Esophagus squamous epithelium (tissue), 5 donors: Measurements from ENCODE around the gene CHI3L2. TPM values are rescaled to one million over a fixed set of nuclear protein-coding genes. Genes with fewer than 3 reads are reported as not detected.

Experiments used
- DNase-seq: peaks from one replicate; lab custom pipeline; 2025; lab: John Stamatoyannopoulos, UW
- H3K27ac ChIP-seq, 4 donors: fragments of 200-600 bp; sonication (generic); one replicate each; pipeline ENCODE4 v1.5.1; 2016 to 2019; ENCODE audit warnings: mild to moderate bottlenecking in 1 of 4
- H3K27me3 ChIP-seq, 4 donors: fragments of 200-600 bp; sonication (generic); 1 replicate in 3 of 4; 2 replicates in 1 of 4; pipeline versions ENCODE4 v1.5.1 to v1.6.0; 2017 to 2021; ENCODE audit warnings: antibody characterized with exemption in 1 of 4
- H3K36me3 ChIP-seq, 3 donors: fragments of 200-600 bp; sonication (generic); one replicate each; pipeline ENCODE4 v1.5.1; 2016 to 2019
- H3K4me1 ChIP-seq, 3 donors: fragments of 200-600 bp; sonication (generic); one replicate each; pipeline ENCODE4 v1.5.1; 2017 to 2019
- H3K4me3 ChIP-seq, 4 donors: fragments of 200-600 bp; sonication (generic); 1 replicate in 3 of 4; 2 replicates in 1 of 4; pipeline ENCODE4 v1.5.1; 2016 to 2019; ENCODE audit warnings: mild to moderate bottlenecking in 2 of 4, moderate library complexity in 1 of 4
- H3K9me3 ChIP-seq, 3 donors: fragments of 200-600 bp; sonication (generic); one replicate each; pipeline ENCODE4 v1.5.1; 2016 to 2019
- CTCF ChIP-seq, 6 experiments: fragments of 450-650 bp in 4 of 6; fragments of 200-600 bp in 2 of 6; sonication (generic) in 2 of 6; IDR thresholded peaks; one replicate each; pipeline ENCODE4 v1.5.1; 2016 to 2019; ENCODE audit warnings: antibody characterized with exemption in 6 of 6, mild to moderate bottlenecking in 4 of 6, moderate library complexity in 4 of 6
- POLR2A ChIP-seq, 4 donors: fragments of 450-650 bp; IDR thresholded peaks; one replicate each; pipeline ENCODE4 v1.6.1; 2017; ENCODE audit warnings: antibody characterized with exemption in 4 of 4, mild to moderate bottlenecking in 4 of 4, moderate library complexity in 3 of 4
- WGBS, 2 donors: methylation state at CpG; one replicate each; pipeline ENCODE4 v1.1.5; 2018; 5-methylcytosine and 5-hydroxymethylcytosine counted together
- intact Hi-C: fragments of 100-400 bp; cut with DNase I; formaldehyde crosslinking; loops from one replicate; pipeline ENCODE4 v1.15.0; 2022
- total RNA-seq, 4 donors: library from RNA; depleted of rRNA; stranded (reverse); fragments of >200 nt; gene quantifications; one replicate each; pipeline ENCODE4 v1.1.0, GENCODE V29; 2016
- donor health status: DM: yes; HTN: yes; CAD: no.

Gene CHI3L2
- total RNA-seq, 4 donors from 2014 or later, result 0.57 to 42.4 (median 1.8) TPM

- Histone ChIP-seq H3K36me3 (peaks cover 4 to 39% (median 13%) of the 10 kb centered on the region in 3 donors), H3K27me3 (peaks cover 0 to 12% (median 0%) of the 10 kb centered on the region in 4 donors), H3K9me3 (no peaks in the 10 kb centered on the region), H3K27ac (peak overlapping the region; percentile 93 to 99 (median 94)), H3K4me1 (peaks cover 34 to 99% (median 42%) of the 10 kb centered on the region in 3 donors), H3K4me3 (peak overlapping the region in 3 of 4 donors; percentile 35 to 88 (median 58))
- DNase-seq, result no peak
- no peak for TF ChIP-seq CTCF (IDR thresholded peaks at IDR 0.05)
- TF ChIP-seq POLR2A (IDR thresholded peaks at IDR 0.05), result no peak
- 64 to 68% methylated on average over 3 of the region's 3 CpGs for WGBS, 2 donors
- intact Hi-C loops, result no loop called here
Observed at GRCh38 chr1:111200802-111201161, 26.7 kb upstream of the CHI3L2 start.

- Histone ChIP-seq H3K27me3 (peaks cover 0 to 12% (median 0%) of the 10 kb centered on the region in 4 donors), H3K36me3 (peaks cover 0 to 32% (median 9%) of the 10 kb centered on the region in 3 donors), H3K9me3 (no peaks in the 10 kb centered on the region), H3K27ac (peak overlapping the region; percentile 93 to 99 (median 94)), H3K4me1 (peaks cover 34 to 92% (median 42%) of the 10 kb centered on the region in 3 donors), H3K4me3 (peak overlapping the region in 2 of 4 donors; percentile 58 to 88)
- no peak for TF ChIP-seq CTCF (IDR thresholded peaks at IDR 0.05)
- TF ChIP-seq POLR2A (IDR thresholded peaks at IDR 0.05), result no peak
- intact Hi-C loops, result no loop called here
- 43 to 64% methylated on average over 5 of the region's 5 CpGs for WGBS, 2 donors
- DNase-seq, result no peak
Observed at GRCh38 chr1:111201275-111202090, 26.0 kb upstream of the CHI3L2 start.

GRCh38 chr1:111202366-111202706 is 25.2 kb upstream of the CHI3L2 start:
- DNase-seq, result no peak
- Histone ChIP-seq H3K36me3 (peaks cover 0 to 23% (median 2%) of the 10 kb centered on the region in 3 donors), H3K4me1 (peaks cover 34 to 83% (median 42%) of the 10 kb centered on the region in 3 donors), H3K27me3 (peaks cover 0 to 12% (median 0%) of the 10 kb centered on the region in 4 donors), H3K27ac (peak overlapping the region; percentile 93 to 99 (median 94)), H3K9me3 (no peaks in the 10 kb centered on the region), H3K4me3 (peak overlapping the region in 3 of 4 donors; percentile 67 to 88 (median 88))
- TF ChIP-seq POLR2A (IDR thresholded peaks at IDR 0.05) (no peak), CTCF (IDR thresholded peaks at IDR 0.05) (no peak)
- 76 to 85% methylated on average over 1 of the region's 1 CpG for WGBS, 2 donors
- intact Hi-C loops, result no loop called here

GRCh38 chr1:111202707-111203623 is 24.5 kb upstream of the CHI3L2 start:
- TF ChIP-seq CTCF (IDR thresholded peaks at IDR 0.05) (no peak), POLR2A (IDR thresholded peaks at IDR 0.05) (no peak)

More at GRCh38 chr1:111202707-111203623, 24.5 kb upstream of the CHI3L2 start:
- H3K4me3 ChIP-seq, result peak overlapping the region; percentile 67 to 89 (median 88)
- intact Hi-C loops, result no loop called here
- WGBS, 2 donors, result 36 to 52% methylated on average over 3 to 4 of the region's 4 CpGs
- peaks cover 34 to 77% (median 42%) of the 10 kb centered on the region in 3 donors for H3K4me1 ChIP-seq
- no peak for DNase-seq
- H3K36me3 ChIP-seq, result peaks cover 0 to 17% (median 0%) of the 10 kb centered on the region in 3 donors
- H3K27ac ChIP-seq, result peak overlapping the region; percentile 93 to 99 (median 94)
- H3K27me3 ChIP-seq, result peaks cover 0 to 12% (median 0%) of the 10 kb centered on the region in 4 donors
- no peaks in the 10 kb centered on the region for H3K9me3 ChIP-seq
